Stimulated activated CD4-positive, alpha-beta T cell treated with anti-CD3 and anti-CD28 coated beads, Interleukin-4, amount 100 ng/mL, for 48 hours (primary cell): ENCODE results near the gene KCNMA1.

Source experiments
- DNase-seq, 2 donors: peaks; one replicate each; pipeline ENCODE4 v3.0.0-alpha.2; 2020; ENCODE audit warnings: low read depth in 2 of 2

The KCNMA1 gene

DNA sequence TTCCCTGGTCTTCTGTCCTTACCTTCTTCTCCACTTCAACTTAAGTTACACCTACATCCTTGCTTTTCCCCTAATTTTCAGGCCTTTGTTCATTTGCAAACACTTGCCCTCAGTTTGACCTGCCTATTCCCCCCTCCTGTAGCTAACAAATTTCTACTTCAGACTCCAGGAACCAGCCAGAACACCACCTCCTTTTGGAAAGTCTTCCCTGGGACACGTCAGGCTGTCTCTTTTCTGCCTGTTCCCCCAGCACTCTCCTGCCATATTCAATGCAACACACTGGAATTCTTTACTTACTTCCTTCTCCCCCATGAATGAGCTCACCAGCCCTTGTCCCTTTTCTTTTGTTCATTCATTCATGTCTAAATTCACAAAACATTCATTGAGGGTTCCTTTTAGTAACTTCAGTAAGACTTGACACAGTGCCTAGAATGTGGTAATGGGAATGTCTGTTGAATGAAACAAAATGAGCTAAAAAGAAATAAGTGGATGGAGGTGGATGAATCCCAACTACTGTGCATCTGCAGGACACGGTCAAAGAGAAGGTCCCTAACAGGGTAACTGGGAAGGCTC, 478.0 kb downstream of the KCNMA1 start:
- no peak for DNase-seq

DNA sequence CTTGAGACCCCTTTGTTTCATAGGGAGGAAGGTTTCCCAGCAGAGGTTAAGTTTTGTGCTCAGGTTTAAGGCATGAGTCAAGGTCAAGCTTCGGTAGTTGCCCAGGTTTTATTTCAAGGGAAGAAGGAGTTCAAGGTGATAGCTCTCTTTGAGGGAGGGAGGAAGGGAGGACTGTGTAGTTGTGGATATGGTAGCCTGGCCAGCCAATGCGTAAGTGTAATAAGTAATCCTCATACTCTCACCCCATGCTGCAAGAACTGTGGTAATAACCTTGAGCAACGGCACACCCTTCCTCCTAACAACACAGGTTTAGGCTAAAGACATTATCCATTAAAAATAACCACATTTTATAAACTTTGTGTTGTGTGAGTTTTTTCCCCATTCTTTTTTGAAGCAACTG, 478.9 kb downstream of the KCNMA1 start:
- no peak for DNase-seq

DNA sequence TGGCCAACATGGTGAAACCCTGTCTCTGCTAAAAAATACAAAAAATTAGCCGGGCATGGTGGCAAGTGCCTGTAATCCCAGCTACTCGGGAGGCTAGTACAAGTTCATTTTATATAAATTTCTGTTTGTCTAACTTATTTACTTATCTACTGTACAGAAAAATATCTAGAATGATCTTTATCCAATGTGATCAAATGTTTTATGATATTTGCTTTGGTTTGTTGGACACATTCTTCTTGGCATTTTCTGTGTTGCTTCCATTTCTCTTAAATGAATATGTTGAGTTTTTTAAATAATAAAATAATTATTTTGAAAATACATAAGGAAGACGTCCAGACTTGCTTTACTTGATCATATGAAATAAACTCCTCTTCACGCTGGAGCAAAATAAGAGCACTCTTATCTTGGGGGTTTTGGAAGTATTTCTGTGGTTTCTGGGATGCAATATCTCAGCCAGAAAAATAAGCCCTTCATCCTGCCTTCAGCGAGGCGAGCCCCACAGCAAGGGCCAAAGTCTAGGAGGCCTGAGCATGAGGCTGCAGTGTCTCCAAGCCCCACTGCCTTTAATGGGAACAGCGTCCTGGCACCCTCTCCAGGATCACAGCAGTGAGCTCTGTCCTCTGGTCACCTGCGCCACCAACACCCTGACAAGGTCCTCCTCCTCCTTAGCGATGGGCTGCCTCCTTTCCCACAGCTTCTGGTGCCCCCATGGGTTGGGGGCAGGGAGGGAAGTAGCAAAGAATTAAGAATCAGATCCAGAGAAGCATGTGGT, 480.2 kb downstream of the KCNMA1 start:
- DNase-seq: no peak

DNA sequence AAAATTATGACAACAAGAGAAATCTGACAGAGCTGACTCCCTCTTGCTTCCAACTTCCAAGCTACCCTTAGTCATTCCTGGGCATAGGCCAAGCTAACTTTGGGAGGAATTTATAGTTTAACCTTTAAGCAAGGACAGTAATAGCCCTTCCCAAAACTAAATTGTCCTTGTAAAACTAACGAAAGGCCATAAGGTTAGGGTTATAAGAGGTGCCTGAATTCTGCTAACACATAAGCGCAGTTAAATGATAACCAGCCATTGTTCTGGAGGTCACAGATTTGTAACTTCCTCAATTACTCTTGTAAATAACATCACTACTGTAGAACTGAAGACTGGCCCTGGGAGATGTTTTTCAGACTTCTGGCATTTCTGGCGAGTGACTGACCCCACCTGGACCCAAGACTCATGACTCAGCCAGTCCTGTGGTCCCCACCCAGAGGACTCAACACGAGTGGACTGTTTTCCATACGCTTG, 481.2 kb downstream of the KCNMA1 start:
- no peak for DNase-seq

DNA sequence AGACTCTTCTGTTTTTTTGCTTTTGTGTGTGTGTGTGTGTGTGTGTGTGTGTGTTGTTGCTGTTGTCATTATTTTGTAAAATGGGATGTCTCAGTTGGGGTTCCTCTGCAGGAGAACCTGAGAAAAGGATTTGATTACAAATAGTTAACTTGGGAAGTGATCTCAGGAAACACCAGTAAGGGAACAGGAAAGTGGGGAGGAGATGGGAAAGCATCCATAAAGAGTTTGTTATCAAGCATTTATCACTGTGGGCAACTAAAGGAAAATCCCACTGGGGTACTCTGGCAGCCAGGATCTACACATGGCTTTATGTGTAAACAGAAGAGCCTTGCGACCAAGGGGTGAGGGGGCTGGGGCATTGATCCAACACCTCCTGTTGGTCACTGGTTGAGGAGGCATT, 485.4 kb downstream of the KCNMA1 start:
- DNase-seq: no peak

DNA sequence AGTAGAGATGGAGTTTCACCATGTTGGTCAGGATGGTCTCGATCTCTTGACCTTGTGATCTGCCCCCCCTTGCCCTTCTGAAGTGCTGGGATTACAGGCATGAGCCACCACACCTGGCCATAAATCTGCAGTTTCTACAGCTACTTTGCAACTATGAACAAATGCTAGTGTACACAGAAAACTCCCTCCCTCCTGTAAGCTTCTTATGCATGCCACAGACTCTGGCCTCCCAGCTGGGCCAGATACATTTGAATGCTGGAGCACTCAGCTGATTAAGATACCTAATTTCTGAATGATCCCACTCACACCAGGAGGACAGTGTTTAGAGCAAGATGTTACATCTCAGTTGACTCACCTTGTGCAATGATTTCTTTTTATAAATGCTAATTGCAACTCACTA, 486.2 kb downstream of the KCNMA1 start:
- DNase-seq: no peak

DNA sequence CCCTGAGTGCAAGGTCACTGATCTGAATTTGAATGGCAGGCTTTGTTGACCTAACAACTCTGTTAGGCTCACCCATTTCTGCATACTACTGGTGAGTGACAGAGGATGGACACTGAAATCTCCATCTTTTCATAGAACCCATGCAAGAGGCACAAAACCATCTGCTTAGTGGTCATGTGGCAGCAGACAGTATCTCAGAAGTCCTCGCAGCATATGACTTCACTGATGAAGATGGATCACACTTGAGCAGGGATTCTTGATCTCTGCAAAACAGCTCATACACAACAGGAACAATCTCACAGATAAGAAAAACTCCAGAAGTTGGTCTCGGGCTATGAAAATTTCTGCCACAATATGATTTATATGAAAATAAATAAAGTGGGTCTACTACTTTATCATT, 487.9 kb downstream of the KCNMA1 start:
- DNase-seq: no peak

DNA sequence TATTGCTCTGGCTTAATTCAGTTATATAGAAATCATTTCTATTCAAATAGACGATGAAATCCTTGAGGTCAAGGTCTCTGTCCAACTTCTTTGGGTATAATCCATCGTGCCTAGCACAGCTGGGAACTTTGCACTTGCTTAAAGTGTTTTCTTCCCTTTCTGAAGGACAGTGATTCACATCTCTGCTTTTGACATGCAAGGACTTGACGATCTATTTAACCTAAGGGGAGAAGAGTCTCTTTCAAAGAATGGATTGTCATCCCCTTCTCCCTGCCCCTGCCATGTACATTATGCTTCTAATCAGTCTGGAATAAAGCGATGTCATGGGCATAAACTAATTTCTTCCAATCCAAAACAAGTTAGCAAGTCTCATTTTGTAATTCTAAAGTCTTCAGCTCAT, 488.6 kb downstream of the KCNMA1 start:
- no peak for DNase-seq

DNA sequence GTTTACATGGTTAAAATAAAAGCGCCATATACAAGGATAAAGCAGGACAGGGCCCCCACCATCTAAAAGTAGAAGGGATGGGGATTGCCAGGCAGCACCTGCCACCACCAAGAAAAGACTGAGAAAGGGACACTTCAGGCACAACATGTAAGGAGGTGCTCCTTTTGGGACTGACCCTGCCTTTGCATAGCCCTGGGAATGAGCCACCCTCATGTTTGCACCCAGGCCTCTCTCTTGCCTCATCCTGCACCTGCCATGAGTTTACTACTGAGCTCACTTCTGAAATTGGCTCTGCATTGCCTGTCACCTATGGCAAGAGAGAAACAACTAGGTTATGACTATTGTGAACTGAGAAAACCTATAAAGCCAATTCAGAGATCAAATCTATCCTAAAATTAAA, 489.7 kb downstream of the KCNMA1 start:
- no peak for DNase-seq

DNA sequence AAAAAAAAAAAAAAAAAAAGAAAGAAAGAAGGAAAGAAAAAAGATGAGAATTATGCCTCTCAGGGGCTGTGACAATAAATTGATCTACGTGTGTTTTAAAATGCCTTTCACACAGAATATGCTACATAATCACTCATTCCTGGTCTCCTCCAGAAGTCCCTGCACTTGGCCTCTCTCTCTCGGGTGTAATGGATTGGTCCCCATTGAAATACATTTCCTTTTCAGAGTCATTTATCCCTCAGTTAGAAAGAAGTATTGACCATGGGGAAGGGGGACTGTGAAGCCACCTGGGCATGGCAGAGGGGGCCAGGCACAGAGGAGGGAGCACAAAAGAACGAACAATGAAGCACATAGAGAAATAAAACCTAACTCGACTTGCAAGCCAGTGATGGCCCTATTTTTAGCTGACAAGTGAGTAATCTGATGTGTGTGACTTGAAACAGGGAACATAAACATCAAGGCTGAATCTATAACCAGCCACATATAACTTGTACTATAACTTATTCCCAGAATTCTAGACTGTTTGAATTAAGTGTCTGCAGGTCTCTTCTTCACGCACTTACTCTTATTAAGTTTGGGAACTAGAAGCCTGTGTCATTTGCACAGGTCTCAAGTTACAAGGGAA, 490.8 kb downstream of the KCNMA1 start:
- no peak for DNase-seq

DNA sequence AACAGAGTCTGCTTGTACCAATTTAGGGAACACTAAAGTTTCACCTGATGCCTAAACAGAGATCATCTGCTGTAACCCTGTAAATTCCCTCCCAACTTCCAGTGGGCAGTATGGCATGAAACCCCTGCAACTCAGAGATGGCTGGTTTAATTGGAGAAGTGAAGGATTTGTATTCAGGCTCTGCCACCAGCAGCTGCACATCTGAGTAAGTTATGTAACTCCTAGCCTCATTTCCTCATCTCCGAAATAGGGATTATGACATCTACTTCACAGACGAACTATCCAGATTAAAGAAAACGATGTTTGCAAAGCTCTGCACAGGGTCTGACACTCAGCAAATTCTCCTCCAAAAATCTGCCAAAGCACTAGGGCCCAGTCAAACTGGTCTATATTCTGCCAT, 493.0 kb downstream of the KCNMA1 start:
- no peak for DNase-seq

DNA sequence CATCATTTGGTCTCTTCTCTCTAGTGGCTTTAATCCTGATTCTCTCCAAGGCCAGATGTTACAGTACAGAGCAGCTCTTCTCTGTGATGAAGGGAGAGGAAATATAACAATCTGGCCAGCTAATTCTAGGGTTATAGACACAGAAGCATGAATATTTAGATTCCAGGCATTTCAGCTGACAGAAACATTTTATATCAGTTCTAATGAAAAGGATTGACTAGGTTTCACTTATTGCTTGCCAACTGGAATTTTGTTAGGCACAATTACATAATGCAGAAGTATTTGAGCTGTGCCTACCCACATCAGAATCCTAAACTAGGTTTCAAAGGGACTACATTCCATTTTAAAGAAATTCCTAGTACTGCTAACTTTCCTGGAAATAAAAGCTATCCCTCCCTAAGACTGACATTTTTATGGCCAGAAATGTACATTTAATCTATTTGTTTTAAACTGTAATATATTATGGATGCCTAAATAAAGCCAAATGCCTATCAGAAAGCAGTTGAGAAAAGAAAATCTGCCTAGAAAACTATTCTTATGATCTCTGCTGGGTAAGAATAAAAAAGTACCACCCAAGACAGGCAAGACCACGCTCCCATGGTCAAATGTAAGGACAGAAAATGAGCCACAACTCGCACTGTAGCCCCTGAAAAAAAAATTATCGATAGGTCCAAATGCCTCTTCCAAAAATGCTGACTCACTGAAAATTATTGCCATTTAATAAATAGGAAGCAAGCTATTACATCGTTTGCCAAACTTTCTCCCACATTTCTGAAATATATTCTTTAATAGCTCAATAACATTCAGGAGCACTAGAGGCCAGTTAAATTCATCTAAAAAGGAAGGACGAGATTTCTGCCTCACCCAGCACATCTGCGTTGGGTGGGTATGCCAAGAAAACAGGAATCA, 498.1 kb downstream of the KCNMA1 start:
- no peak for DNase-seq

DNA sequence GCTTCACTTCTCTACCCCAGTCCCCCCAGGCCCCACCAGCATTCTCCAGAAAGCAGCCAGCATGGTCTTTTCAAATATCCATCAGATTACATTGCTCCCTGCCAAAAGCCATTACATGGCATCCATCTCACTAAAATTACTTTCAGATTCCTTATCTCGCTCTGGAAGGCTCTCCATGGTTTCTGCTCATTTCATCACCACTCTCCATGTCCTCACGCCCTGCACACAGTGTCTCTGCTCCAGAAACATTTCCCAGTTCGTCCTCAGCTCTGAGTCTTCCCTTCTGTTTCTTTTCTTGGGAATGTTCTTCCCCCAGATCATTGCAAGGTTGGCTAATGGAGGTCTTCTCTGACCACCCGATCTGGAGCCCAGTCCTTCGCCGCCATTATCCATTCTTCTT, 499.1 kb downstream of the KCNMA1 start:
- DNase-seq: no peak

DNA sequence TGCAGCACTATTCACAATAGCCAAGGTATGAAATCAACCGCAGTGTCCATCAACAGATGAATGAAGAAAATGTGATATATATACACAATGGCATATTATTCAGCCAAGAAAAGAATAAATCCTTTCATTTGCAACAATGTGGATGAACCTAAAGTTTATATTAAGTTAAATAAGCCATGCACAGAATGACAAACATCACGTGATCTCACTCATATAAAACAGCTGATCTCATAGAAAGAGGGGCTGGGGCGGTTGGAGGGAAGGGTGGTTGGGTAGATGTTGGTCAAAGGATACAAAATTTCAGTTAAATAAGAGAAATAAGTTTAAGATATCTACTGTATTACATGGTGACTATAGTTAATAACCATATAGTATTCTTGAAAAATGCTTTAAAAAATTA, 502.1 kb downstream of the KCNMA1 start:
- DNase-seq: no peak

DNA sequence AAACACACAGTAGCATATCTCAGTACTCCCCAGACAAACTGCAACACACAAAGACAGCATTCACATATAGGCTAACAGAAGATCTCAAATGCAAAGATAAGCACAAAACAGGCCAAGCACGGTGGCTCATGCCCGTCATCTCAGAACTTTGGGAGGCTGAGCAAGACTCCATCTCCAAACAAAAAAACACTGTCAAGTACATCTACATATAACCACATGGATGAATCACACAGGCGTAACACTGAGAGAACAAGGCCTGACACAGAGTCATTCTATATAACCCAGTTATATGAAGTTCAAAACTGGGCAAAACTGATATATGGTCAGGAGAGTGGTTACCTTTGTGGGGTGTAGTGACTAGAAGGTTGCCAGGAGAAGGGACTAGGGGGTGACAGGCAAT, 506.4 kb downstream of the KCNMA1 start:
- DNase-seq: no peak

DNA sequence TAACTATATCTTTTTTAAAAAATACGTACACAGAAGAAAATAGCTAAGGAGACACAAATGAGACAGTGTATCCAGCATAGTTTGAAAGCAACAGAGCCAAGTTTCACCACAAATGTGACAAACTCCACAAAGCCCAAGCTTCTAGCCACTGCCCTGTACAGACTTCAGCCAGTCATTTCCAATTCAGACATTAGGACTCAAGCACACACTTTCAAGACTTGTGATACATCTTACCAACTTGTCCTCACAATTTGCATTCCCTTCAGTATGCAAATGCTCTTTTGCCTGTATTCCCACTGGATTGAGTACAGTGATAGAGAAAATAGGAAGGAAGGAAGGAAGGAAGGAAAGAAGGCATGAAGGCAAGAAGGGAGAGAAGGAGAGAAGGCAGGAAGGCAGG, 510.4 kb downstream of the KCNMA1 start:
- DNase-seq: no peak

DNA sequence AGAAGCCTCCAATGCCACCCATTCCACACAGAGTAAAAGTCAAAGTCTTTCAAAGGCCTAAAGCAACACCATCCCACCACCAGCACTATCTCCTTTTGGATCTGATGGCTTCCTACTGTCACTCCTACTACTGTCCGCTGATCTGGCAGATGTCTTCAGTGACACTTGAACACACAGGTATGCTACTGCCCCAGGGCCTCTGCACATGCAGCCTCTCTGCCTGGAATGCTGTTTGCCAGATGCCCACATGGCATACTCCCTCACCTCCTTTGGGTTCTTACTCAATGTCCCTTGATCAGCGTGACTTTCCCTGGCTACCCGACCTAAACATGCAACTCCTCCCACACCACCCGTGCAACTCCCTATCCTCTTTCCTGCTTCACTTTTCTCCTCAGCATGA, 512.4 kb downstream of the KCNMA1 start:
- no peak for DNase-seq

DNA sequence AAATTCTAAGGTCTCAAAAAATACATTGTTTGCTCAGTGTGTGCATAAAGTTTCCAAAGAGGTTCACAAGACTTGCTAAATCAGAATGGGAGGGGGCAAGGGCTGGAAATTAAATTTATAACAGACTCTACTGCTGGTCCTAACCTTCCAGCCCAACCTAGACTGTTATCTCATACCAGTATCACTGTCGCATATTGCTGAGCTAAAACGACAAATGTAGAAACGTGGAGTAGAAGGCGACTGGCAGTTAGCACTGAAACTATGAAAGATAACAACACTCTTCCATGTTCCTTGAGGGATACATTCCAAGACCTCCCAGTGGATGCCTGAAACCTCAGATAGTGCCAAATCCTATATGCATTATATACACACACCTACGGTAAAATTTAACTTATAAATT, 514.3 kb downstream of the KCNMA1 start:
- no peak for DNase-seq

DNA sequence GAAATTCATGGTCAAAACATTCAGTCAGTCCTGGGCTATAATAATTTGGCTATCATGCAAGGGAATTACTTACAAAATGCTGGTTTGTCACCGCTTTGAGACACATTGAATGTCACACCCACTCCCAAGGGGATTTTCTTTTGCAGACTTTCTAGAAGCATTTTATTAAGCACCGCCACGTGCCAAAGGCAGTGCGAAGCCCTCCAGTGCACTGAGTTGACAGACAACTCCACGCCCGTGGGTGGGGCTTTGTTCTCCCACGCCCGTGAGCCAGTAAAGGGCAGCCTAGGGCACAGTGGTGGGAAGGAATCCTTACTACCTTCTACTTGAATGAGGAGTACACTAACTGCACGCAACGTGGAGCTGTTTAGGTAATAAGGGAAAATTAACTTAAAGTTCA, 515.8 kb downstream of the KCNMA1 start:
- no peak for DNase-seq

DNA sequence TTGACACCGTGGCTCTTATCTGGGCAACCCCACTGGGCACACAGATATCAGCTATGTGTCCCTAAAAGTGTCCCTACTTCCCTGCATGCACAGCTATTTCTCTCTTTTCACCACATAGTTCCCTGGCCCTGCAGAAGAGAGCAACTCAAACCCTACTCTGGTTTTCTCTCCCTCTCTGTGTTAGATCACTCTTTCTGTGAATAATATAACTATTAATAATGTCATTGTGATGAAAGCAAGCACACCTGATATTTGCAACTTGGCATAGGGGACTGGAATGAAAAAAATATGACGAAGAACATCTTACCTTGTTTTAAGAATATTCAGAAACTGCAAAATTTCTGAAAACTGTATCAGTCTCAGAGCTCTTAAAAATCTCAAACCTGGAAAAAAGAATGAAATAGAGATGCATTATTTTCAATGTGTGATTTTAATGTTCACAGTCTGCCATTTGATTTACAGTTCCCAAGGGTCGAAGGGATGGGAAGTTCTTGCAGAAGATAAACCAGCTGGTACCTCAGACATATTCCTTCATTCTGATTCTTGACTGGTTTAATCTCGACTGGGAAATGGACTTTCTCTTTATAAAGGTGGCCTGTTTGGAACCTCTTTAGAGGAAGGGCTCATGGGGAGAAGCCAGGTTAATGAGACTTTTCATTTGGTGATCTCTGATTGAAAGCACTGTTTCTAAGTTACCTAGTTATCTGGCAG, 516.8 kb downstream of the KCNMA1 start:
- DNase-seq: no peak

DNA sequence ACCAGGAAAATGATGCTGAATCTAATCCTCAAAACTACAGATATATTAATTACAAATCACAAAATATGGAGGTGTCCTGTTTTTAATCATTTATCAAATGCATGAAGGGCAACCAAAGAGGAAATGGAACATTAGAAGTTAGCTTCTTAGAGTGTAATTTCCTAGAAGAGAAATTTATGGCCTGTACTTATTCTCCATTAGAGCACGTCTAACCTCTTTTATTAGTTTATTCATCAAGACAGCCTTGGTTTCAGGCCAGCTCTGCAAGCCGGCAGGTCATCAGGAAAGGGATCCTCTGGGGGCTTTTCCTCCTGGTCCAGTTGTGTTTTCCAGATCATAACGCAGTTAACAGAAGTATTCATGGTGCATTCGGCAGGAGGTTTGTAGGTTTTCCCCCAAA, 517.6 kb downstream of the KCNMA1 start:
- DNase-seq: no peak
